ENCODE results near the gene MAG.

MAG gene

DNA sequence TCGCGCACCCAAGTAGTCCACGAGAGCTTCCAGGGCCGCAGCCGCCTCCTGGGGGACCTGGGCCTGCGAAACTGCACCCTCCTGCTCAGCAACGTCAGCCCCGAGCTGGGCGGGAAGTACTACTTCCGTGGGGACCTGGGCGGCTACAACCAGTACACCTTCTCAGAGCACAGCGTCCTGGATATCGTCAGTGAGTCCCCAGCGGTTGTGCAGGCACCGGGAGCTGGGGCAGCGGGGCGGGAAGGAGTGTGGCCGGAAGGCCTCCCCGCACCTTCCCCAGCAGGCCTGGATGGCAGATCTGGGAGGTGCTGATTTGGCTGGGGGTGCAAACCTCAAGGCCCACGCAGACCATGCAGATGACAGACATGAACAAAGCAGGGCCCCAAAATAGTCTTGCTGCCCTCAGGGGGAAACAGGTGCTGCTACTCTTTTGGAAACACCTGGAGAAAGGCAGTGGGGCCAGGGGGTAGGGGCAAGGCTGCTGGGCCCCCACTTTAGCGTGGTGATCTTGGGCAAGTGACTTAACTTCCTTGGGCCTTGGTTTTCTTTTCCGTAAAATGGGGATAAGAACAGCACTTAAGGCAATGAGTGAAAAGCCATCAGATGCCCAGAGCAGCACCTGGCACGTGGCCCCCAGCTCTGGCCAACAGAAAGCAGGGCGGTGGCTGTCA lies 4.0 kb downstream of the MAG start:
- no peak overlapping the region for H3K27ac ChIP-seq (ENCODE audit: low read depth, low read length)
- H2BK120ac ChIP-seq (ENCODE audit: insufficient read depth, low read length, poor library complexity), result no peak overlapping the region
- WGBS (ENCODE audit: extremely low coverage, insufficient coverage, insufficient read length), result no CpG with 5 or more reads among the region's 24 CpGs
- H2AFZ ChIP-seq (ENCODE audit: insufficient read depth, low read length, poor library complexity), result no peak overlapping the region
- no peaks in the 10 kb centered on the region for H3K27me3 ChIP-seq (ENCODE audit: insufficient read depth, low read length)
- H2BK5ac ChIP-seq (ENCODE audit: low read depth, low read length, poor library complexity), result no peak overlapping the region
- no peak overlapping the region for H3K14ac ChIP-seq (ENCODE audit: low read length)
- H4K8ac ChIP-seq (ENCODE audit: low read depth, low read length), result no peak overlapping the region
- H3K9ac ChIP-seq (ENCODE audit: low read length), result no peak overlapping the region
- no peak overlapping the region for H2BK12ac ChIP-seq (ENCODE audit: low read length)
- no peak overlapping the region for H3K23ac ChIP-seq (ENCODE audit: low read length)
- no peak overlapping the region for H3K4me3 ChIP-seq (ENCODE audit: low read depth, low read length)
- no peak overlapping the region for H4K91ac ChIP-seq (ENCODE audit: low read depth, low read length)
- H3K4ac ChIP-seq (ENCODE audit: low read depth, low read length), result no peak overlapping the region
- no peak overlapping the region for H3K4me2 ChIP-seq (ENCODE audit: low read length)
- H3K9me3 ChIP-seq (ENCODE audit: insufficient read depth, low read depth, low read length), result peaks cover 19% of the 10 kb centered on the region
- H3K18ac ChIP-seq (ENCODE audit: low read length), result no peak overlapping the region
- no peak for DNase-seq
- no peaks in the 10 kb centered on the region for H3K36me3 ChIP-seq (ENCODE audit: control insufficient read depth in 1 of 2, insufficient read depth in 2 of 2, low read length in 2 of 2)
- no peaks in the 10 kb centered on the region for H3K79me2 ChIP-seq (ENCODE audit: control insufficient read depth, insufficient read depth, low read length, poor library complexity)
- H4K12ac ChIP-seq (ENCODE audit: low read depth, low read length), result no peak overlapping the region
- H3K79me1 ChIP-seq (ENCODE audit: low read length), result no peaks in the 10 kb centered on the region
- no peaks in the 10 kb centered on the region for H3K4me1 ChIP-seq (ENCODE audit: control insufficient read depth in 1 of 2, insufficient read depth in 2 of 2, low read length in 2 of 2)
- no peak overlapping the region for H2AK5ac ChIP-seq (ENCODE audit: low read length)

DNA sequence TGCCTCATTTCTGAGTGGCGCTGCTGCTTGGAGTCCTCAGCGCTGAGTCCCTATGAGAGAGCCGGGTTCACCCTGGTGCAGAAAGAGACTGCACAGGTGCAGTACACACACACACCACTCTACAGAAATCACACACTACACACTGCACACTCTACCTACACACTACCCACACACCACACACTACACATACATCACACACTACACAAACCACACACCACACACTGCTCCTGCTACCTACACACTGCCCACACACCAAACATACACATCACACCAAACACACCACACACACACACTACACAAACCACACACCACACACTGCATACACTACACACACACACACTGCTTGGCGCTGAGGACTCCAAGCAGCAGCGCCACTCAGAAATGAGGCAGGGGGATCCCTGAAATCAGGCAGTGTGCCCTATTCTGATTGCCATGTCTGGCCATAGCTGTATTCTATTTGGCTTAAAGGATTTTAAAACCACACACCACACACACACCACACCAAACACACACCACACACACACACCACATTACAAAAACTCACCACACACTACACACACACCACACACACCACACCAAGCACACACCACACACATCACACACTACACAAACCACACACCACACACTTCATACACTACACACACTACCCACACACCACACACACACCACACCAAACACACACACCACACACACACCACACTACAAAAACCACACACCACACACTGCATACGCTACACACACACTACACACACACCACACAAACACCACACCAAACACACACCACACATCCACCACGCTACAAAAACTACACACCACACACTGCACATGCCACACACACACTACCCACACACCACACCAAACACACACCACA lies 4.9 kb downstream of the MAG start:
- Histone ChIP-seq H3K79me2 (ENCODE audit: control insufficient read depth, insufficient read depth, low read length, poor library complexity) (no peaks in the 10 kb centered on the region), H3K23ac (ENCODE audit: low read length) (peak overlapping the region; percentile 31), H3K4me1 (ENCODE audit: control insufficient read depth in 1 of 2, insufficient read depth in 2 of 2, low read length in 2 of 2) (no peaks in the 10 kb centered on the region), H3K27ac (ENCODE audit: low read depth, low read length) (no peak overlapping the region), H3K14ac (ENCODE audit: low read length) (no peak overlapping the region), H3K18ac (ENCODE audit: low read length) (no peak overlapping the region), H3K79me1 (ENCODE audit: low read length) (no peaks in the 10 kb centered on the region), H3K4me2 (ENCODE audit: low read length) (no peak overlapping the region), H4K8ac (ENCODE audit: low read depth, low read length) (no peak overlapping the region), H2BK120ac (ENCODE audit: insufficient read depth, low read length, poor library complexity) (no peak overlapping the region), H4K91ac (ENCODE audit: low read depth, low read length) (no peak overlapping the region), H3K4me3 (ENCODE audit: low read depth, low read length) (peak overlapping the region; percentile 51), H3K36me3 (ENCODE audit: control insufficient read depth in 1 of 2, insufficient read depth in 2 of 2, low read length in 2 of 2) (no peaks in the 10 kb centered on the region), H2BK12ac (ENCODE audit: low read length) (no peak overlapping the region), H3K27me3 (ENCODE audit: insufficient read depth, low read length) (no peaks in the 10 kb centered on the region), H3K9ac (ENCODE audit: low read length) (no peak overlapping the region), H4K12ac (ENCODE audit: low read depth, low read length) (no peak overlapping the region), H2AFZ (ENCODE audit: insufficient read depth, low read length, poor library complexity) (no peak overlapping the region), H3K9me3 (ENCODE audit: insufficient read depth, low read depth, low read length) (peaks cover 19% of the 10 kb centered on the region), H3K4ac (ENCODE audit: low read depth, low read length) (no peak overlapping the region), H2AK5ac (ENCODE audit: low read length) (no peak overlapping the region), H2BK5ac (ENCODE audit: low read depth, low read length, poor library complexity) (no peak overlapping the region)
- no peak for DNase-seq
- WGBS (ENCODE audit: extremely low coverage, insufficient coverage, insufficient read length), result 100% methylated on average over 2 of the region's 7 CpGs

DNA sequence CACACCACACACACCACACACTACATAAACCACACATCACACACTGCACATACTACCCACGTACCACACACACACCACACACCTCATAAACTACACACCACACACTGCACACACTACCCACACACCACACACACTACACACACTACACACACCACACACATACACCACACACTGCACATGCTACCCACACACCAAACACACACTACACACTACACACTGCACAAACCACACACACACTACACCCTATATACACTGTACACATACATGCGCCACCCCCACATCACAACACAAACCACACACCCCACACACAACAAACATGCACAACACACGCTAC lies 5.5 kb downstream of the MAG start:
- Histone ChIP-seq H3K79me1 (ENCODE audit: low read length) (no peaks in the 10 kb centered on the region), H3K23ac (ENCODE audit: low read length) (peak overlapping the region; percentile 31), H2BK5ac (ENCODE audit: low read depth, low read length, poor library complexity) (no peak overlapping the region), H3K4me2 (ENCODE audit: low read length) (no peak overlapping the region), H3K79me2 (ENCODE audit: control insufficient read depth, insufficient read depth, low read length, poor library complexity) (no peaks in the 10 kb centered on the region), H2AK5ac (ENCODE audit: low read length) (no peak overlapping the region), H4K12ac (ENCODE audit: low read depth, low read length) (no peak overlapping the region), H4K91ac (ENCODE audit: low read depth, low read length) (no peak overlapping the region), H3K36me3 (ENCODE audit: control insufficient read depth in 1 of 2, insufficient read depth in 2 of 2, low read length in 2 of 2) (no peaks in the 10 kb centered on the region), H3K4me1 (ENCODE audit: control insufficient read depth in 1 of 2, insufficient read depth in 2 of 2, low read length in 2 of 2) (no peaks in the 10 kb centered on the region), H3K4me3 (ENCODE audit: low read depth, low read length) (peak overlapping the region; percentile 51), H3K4ac (ENCODE audit: low read depth, low read length) (no peak overlapping the region), H3K27me3 (ENCODE audit: insufficient read depth, low read length) (no peaks in the 10 kb centered on the region), H2BK12ac (ENCODE audit: low read length) (no peak overlapping the region), H3K9ac (ENCODE audit: low read length) (peak overlapping the region; percentile 22), H3K14ac (ENCODE audit: low read length) (no peak overlapping the region), H2BK120ac (ENCODE audit: insufficient read depth, low read length, poor library complexity) (no peak overlapping the region), H3K9me3 (ENCODE audit: insufficient read depth, low read depth, low read length) (peaks cover 22% of the 10 kb centered on the region), H3K18ac (ENCODE audit: low read length) (no peak overlapping the region), H4K8ac (ENCODE audit: low read depth, low read length) (no peak overlapping the region), H3K27ac (ENCODE audit: low read depth, low read length) (no peak overlapping the region), H2AFZ (ENCODE audit: insufficient read depth, low read length, poor library complexity) (no peak overlapping the region)
- 100% methylated on average over 3 of the region's 3 CpGs for WGBS (ENCODE audit: extremely low coverage, insufficient coverage, insufficient read length)
- DNase-seq, result no peak

DNA sequence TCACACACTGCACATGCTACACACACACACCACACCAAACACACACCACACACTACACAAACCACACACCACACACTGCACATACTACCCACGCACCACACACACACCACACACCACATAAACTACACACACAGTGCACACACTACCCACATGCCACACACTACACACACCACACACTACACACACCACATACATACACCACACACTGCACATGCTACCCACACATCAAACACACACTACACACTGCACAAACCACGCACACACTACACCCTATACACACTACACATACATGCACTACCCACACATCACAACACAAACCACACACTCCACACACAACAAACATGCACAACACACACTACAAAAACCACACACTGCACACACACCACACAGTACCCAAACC lies 6.0 kb downstream of the MAG start:
- Histone ChIP-seq H3K36me3 (ENCODE audit: control insufficient read depth in 1 of 2, insufficient read depth in 2 of 2, low read length in 2 of 2) (no peaks in the 10 kb centered on the region), H2BK12ac (ENCODE audit: low read length) (no peak overlapping the region), H2BK120ac (ENCODE audit: insufficient read depth, low read length, poor library complexity) (no peak overlapping the region), H3K9ac (ENCODE audit: low read length) (no peak overlapping the region), H3K18ac (ENCODE audit: low read length) (no peak overlapping the region), H3K4me2 (ENCODE audit: low read length) (no peak overlapping the region), H3K23ac (ENCODE audit: low read length) (peak overlapping the region; percentile 99), H3K79me1 (ENCODE audit: low read length) (no peaks in the 10 kb centered on the region), H3K4me1 (ENCODE audit: control insufficient read depth in 1 of 2, insufficient read depth in 2 of 2, low read length in 2 of 2) (no peaks in the 10 kb centered on the region), H3K14ac (ENCODE audit: low read length) (no peak overlapping the region), H3K79me2 (ENCODE audit: control insufficient read depth, insufficient read depth, low read length, poor library complexity) (no peaks in the 10 kb centered on the region), H2AFZ (ENCODE audit: insufficient read depth, low read length, poor library complexity) (no peak overlapping the region), H3K4ac (ENCODE audit: low read depth, low read length) (no peak overlapping the region), H3K9me3 (ENCODE audit: insufficient read depth, low read depth, low read length) (peaks cover 22% of the 10 kb centered on the region), H4K91ac (ENCODE audit: low read depth, low read length) (no peak overlapping the region), H2BK5ac (ENCODE audit: low read depth, low read length, poor library complexity) (no peak overlapping the region), H4K8ac (ENCODE audit: low read depth, low read length) (no peak overlapping the region), H2AK5ac (ENCODE audit: low read length) (no peak overlapping the region), H4K12ac (ENCODE audit: low read depth, low read length) (no peak overlapping the region), H3K27me3 (ENCODE audit: insufficient read depth, low read length) (no peaks in the 10 kb centered on the region), H3K27ac (ENCODE audit: low read depth, low read length) (no peak overlapping the region), H3K4me3 (ENCODE audit: low read depth, low read length) (peak overlapping the region; percentile 51)
- no peak for DNase-seq
- WGBS (ENCODE audit: extremely low coverage, insufficient coverage, insufficient read length), result 100% methylated on average over 2 of the region's 2 CpGs
